SIG-M5 (cell line): ENCODE results near the gene ZNF335.

Source experiments
- DNase-seq: peaks from one replicate; lab custom pipeline; 2025; lab: John Stamatoyannopoulos, UW

The ZNF335 gene

GRCh38 chr20:45951925-45952834 is 19.8 kb downstream of the ZNF335 start:
- DNase-seq = no peak

GRCh38 chr20:45950330-45950646 is 21.7 kb downstream of the ZNF335 start:
- DNase-seq = no peak

- DNase-seq = no peak
These were observed 22.3 kb downstream of the ZNF335 start for GRCh38 chr20:45949542-45950329.

- DNase-seq = no peak
These were observed 23.1 kb downstream of the ZNF335 start for GRCh38 chr20:45948742-45949541.

GRCh38 chr20:45948261-45948733 is 23.7 kb downstream of the ZNF335 start:
- DNase-seq = no peak

- no peak for DNase-seq
These were observed 24.7 kb downstream of the ZNF335 start for GRCh38 chr20:45947110-45947866.

GRCh38 chr20:45946149-45946970 is 25.6 kb downstream of the ZNF335 start:
- DNase-seq = peak; percentile 84

- DNase-seq = no peak
These were observed 26.3 kb downstream of the ZNF335 start for GRCh38 chr20:45945678-45946148.

GRCh38 chr20:45944965-45945677 is 26.9 kb downstream of the ZNF335 start:
- no peak for DNase-seq

- DNase-seq = no peak
These were observed 27.6 kb downstream of the ZNF335 start for GRCh38 chr20:45944151-45944964.

GRCh38 chr20:45943613-45944012 is 28.4 kb downstream of the ZNF335 start:
- no peak for DNase-seq

GRCh38 chr20:45940469-45940868 is 31.5 kb downstream of the ZNF335 start:
- DNase-seq = no peak

- no peak for DNase-seq
These were observed 31.9 kb downstream of the ZNF335 start for GRCh38 chr20:45940053-45940452.

GRCh38 chr20:45938727-45939438 is 33.1 kb downstream of the ZNF335 start:
- DNase-seq = no peak

GRCh38 chr20:45937765-45938164 is 34.2 kb downstream of the ZNF335 start:
- no peak for DNase-seq

GRCh38 chr20:45935416-45936046 is 36.5 kb downstream of the ZNF335 start:
- no peak for DNase-seq

- DNase-seq = peak; percentile 73
These were observed 37.2 kb downstream of the ZNF335 start, which contains the start of gene PCIF1 for GRCh38 chr20:45934586-45935415. Gene PCIF1 (plus strand): TSS chr20:45934683. CDS start chr20:45939000, 4,317 bp downstream.
